ENCODE measurements around the gene RAD9A.

RAD9A gene

DNA sequence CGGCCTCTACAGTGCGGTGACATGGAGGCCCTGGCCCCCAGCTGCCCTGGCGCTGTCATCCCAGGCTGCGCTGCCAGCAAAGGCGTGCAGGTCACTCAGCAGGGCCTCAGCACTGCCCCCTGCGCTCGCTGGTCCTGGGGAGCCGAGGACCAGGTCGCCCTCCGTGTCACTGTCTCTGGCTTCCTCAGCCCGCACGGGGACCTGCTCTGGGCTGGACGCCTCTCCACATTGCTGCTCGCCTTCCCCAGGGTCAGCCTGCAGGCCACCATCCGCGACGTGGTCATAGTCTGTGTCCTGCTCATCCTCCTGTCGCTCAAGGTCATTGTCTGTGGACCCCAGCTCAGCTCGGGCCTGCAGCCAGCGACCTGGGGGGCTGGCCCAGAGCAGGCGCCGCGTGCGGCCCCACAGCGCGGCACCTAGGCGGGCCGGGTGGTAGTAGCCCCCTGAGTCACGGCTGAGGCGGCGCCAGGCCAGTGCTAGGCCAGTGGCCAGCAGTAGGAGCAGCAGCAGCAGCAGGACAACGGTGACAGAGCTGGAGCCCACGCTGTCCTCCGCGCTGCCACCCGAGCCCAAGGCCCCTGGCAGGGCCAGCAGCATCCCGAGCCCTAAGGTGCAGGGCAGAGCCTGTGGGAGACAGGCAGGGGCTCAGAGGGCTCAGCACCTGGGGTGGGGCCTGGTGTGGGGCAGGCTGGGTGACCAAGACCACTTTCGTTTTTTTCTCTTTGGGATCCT, 44.1 kb downstream of the RAD9A start:
- H3K27ac ChIP-seq, result no peak overlapping the region
- TF ChIP-seq, protein P1, sequence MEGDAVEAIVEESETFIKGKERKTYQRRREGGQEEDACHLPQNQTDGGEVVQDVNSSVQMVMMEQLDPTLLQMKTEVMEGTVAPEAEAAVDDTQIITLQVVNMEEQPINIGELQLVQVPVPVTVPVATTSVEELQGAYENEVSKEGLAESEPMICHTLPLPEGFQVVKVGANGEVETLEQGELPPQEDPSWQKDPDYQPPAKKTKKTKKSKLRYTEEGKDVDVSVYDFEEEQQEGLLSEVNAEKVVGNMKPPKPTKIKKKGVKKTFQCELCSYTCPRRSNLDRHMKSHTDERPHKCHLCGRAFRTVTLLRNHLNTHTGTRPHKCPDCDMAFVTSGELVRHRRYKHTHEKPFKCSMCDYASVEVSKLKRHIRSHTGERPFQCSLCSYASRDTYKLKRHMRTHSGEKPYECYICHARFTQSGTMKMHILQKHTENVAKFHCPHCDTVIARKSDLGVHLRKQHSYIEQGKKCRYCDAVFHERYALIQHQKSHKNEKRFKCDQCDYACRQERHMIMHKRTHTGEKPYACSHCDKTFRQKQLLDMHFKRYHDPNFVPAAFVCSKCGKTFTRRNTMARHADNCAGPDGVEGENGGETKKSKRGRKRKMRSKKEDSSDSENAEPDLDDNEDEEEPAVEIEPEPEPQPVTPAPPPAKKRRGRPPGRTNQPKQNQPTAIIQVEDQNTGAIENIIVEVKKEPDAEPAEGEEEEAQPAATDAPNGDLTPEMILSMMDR (conservative IDR thresholded peaks at IDR 0.05), result no peak
- no peak for TF ChIP-seq ZFX (IDR thresholded peaks at IDR 0.05)

DNA sequence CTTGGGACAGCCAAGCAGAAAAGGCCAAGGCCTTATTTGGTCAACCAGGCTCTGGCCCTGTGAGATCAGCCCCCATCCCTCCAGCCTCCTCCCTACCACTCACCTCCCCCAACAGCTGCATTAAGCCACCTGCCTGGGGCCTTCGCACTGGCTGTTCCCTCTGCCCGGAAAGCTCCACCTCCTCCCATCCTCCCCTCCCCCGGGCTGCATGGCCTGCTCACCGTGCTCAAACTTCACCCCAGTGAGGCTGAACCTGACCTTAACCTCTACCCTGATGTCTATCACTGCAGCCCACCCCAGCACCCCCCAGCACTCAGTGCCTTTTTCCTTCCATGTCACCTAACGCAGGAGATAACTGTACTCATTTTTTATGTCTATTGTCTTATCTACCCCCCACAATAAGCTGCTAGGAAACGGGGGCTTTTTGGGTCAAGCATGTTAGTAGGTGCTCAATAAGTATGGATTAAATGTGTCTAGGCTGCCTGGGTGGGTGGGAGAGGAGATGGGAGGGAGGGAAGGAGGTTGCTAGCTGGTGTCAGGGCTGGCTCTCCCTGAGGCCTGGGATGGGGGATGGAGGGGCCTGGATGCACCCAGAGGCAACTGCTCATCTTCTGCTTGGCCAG, 44.8 kb downstream of the RAD9A start:
- no peak overlapping the region for H3K27ac ChIP-seq
- no peak for TF ChIP-seq ZFX (IDR thresholded peaks at IDR 0.05)
- TF ChIP-seq, protein P1 (conservative IDR thresholded peaks at IDR 0.05), result no peak

DNA sequence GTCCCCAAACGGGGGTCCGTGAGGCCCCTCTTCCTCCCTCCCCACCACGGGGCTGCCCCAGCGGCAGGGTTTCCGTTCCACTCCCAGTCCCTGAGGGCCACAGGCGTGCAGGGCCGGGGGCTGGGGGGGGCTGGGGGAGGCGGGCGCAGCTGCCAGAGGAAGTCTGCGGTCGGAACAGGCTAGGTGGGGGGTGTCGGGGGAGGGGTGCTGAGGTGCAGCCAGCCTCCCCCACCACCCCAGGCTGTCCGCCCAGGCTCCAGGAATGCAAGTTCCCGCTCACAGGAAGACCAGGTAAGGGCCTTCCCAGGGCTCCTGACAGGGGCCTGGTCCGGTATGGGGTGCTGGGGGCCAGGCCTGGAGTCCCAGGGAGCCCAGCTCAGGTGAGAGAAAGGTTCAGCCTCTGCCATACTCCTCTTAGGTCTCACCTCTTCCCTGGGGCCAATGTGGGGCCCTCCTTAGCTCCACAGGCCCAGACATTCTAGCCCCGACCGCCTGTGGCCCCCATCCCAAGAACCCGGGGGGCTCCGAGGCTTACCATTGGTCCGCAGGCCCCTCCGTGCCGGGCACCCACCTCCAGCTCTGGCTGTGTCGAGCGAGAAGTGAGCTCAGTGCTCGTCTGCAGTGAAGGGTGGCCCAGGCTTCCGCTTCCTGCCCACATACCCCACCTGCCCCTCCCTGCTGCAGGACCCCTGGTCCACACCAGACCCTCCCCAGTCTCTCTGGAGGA, 45.5 kb downstream of the RAD9A start, which contains the start of gene PTPRCAP:
TSS of gene PTPRCAP (minus strand) at position 601 of the 727 bp plus-strand sequence. CDS start at position 538, 63 bp downstream.
- TF ChIP-seq ZFX (IDR thresholded peaks at IDR 0.05), result no peak
- TF ChIP-seq, protein P1 (conservative IDR thresholded peaks at IDR 0.05), result no peak
- H3K27ac ChIP-seq, result no peak within 1 kb of the TSS

DNA sequence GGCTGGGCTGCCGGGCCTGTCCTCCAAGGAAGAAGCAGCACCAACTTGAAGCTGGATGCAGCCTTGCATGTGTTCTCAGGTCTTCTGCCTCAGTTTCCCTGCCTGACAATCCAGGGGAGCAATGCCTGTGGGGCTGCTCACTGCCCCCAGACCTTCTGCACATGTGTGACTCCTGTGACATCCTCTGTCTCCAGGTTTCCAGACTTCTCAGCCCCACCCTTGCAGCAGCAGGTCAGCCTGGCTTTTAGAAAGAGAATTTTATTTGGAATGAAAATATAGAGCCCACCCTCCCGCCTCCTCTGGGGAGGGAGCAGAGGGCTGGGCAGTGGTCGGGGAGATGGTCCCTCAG, 46.0 kb downstream of the RAD9A start:
- TF ChIP-seq, protein P1 (conservative IDR thresholded peaks at IDR 0.05), result no peak
- no peak for TF ChIP-seq ZFX (IDR thresholded peaks at IDR 0.05)
- H3K27ac ChIP-seq, result no peak overlapping the region

DNA sequence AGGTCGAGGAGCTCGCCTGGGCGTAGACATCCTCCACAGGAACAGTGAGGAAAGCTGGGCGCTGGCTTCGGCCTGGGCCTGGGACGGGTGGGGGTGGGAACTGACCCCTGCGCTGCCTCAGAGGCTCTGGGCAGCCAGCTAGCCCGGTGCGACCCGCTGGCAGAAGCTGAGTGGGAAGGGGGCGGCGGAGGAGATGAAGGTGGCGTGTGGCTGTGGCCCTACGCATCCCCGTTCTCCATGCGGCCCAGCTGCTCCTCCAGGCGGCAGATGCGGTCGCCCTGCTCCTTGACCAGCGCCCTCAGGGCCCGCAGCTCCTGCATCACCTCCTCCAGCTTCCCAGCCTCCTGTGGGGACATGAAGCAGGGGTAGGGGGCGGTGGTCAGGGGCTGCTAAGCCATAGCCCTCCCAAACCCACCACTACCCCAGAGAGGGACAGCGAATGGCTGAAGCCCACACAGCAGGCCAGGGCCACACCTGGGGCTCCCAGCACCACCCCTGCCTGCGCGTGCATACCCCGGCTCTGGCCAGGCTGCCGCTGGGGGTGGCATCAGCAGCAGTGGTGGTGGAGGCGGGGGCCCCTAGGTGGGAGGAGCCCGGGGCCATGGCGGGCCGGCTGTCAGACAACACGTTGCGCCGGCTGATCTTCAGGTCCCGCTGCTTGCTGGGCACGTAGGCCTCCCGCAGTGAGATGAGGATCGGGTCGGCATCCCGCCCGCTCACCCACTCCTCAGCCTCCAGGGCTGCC, 46.5 kb downstream of the RAD9A start:
- no peak overlapping the region for H3K27ac ChIP-seq
- no peak for TF ChIP-seq ZFX (IDR thresholded peaks at IDR 0.05)
- TF ChIP-seq, protein P1 (conservative IDR thresholded peaks at IDR 0.05), result no peak

DNA sequence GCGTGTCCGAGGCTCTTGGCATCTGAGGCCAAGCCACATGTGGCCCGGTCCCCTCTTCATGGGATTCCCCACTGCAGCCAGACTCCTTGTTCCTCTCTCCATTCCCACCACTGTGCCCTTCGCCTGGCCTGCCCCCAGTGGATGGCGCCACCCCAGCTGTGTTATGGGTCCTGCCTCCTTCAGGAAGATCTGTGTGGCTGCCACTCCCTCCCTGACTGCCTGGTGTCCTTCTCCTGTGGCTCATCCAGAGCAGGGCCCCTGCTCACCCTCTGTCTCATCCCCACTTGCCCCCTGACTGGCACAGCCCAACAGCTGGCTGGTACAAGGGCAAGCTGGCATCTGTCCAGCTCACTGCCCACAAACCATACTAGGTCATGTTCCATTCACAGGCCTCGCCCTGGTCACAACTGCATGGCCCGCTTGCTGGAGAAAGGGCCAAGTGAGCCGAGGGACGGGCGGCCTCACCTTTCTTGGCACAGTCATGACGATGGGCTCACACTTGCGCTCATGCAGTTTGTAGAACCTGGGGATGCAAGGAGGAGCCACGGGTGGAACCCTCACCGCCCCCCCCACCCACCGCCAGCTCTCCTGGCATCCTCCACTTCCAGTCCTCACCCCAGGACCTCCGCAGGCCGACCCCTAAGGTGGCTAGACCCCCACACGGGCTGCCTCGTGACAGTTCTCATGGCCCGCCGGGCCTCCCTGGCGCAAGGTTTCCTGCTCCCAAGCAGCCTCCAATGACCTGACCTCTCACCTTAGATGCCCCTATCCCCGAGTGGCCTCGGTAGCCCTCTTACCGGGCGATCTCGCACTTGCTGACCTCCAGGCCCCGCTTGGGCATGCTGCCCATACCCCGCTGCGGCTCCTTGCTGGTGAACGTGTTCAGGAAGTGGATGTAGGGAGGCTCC, 47.8 kb downstream of the RAD9A start:
- no peak for TF ChIP-seq ZFX (IDR thresholded peaks at IDR 0.05)
- TF ChIP-seq, protein P1 (conservative IDR thresholded peaks at IDR 0.05), result no peak
- no peak overlapping the region for H3K27ac ChIP-seq

Data from C4-2B (cell line).